Measurements from ENCODE around the gene HTR1D. TPM values are rescaled to one million over a fixed set of nuclear protein-coding genes. Genes with fewer than 3 reads are reported as not detected.

The HTR1D gene
- not detected in 2 replicates for polyA plus RNA-seq

GRCh38 chr1:23217421-23218115 is at the start of gene HTR1D:
TSS of gene HTR1D (minus strand) at chr1:23217502. CDS start at chr1:23194219, 23,283 bp downstream.

GRCh38 chr1:23168445-23169194 is 48.7 kb downstream of the HTR1D start, which contains the start of gene LUZP1:
TSS of gene LUZP1 (minus strand) at chr1:23168856.

Other genes starting within 250 kb of the HTR1D start
- not detected in 2 replicates for gene LACTBL1, start 244.6 kb downstream of the HTR1D start, polyA plus RNA-seq
- 0.55 TPM in 1 of 2 replicates, not detected in the other for gene TEX46, start 201.7 kb downstream of the HTR1D start, polyA plus RNA-seq
- 15.8 and 25.5 TPM in 2 replicates for gene KDM1A, start 198.0 kb downstream of the HTR1D start, polyA plus RNA-seq
- gene LUZP1, start 48.6 kb downstream of the HTR1D start, polyA plus RNA-seq, result 112 and 146 TPM in 2 replicates
- 54.4 and 67.7 TPM in 2 replicates for gene HNRNPR, start 126.8 kb upstream of the HTR1D start, polyA plus RNA-seq
- 4.3 and 5.7 TPM in 2 replicates for gene ZNF436, start 152.3 kb upstream of the HTR1D start, polyA plus RNA-seq
- 0.31 and 1.3 TPM in 2 replicates for gene TCEA3, start 207.2 kb upstream of the HTR1D start, polyA plus RNA-seq

All from Purkinje cell (primary cell).